ENCODE measurements around the gene ZNRF4. TPM values are rescaled to one million over a fixed set of nuclear protein-coding genes. Genes with fewer than 3 reads are reported as not detected.

Gene ZNRF4
- total and polyA plus RNA-seq, 2 donors from 2014 or later = not detected

DNA sequence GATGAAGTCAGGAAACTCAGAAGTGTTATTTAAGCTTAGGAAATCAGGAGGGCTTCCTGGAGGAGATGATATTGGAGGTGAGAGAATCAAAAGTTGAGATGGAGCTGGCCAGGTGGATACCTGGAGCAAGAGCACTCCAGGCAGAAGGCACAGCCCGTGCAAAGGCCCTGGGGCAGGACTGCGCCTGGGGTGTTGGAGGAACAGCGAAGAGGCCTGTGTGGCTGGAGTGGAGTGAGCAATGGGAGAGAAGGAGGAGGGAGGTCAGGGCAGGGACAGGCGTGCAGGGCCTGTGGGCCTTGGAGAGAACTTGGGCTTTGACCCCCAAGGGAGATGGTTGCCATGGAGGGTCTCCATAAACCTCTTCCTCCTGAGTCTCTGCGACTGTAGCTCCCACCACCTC is 42.1 kb downstream of the ZNRF4 start:
- no peak overlapping the region for H3K27ac ChIP-seq (ENCODE audit: low read depth in 2 of 2, low read length in 2 of 2)
- H3K9me3 ChIP-seq (ENCODE audit: control insufficient read depth in 2 of 3, insufficient read depth in 1 of 3, low read length in 3 of 3) = peaks cover 0 to 8% (median 0%) of the 10 kb centered on the region in 3 donors
- intact Hi-C loops (cut with DNase I) = no loop called here
- DNase-seq (no peak), FAIRE-seq (no peak)
- H3K4me1 ChIP-seq (ENCODE audit: control insufficient read depth in 2 of 3, insufficient read depth in 2 of 3, low read depth in 1 of 3, low read length in 3 of 3) = no peaks in the 10 kb centered on the region
- no peak overlapping the region for H3K4me3 ChIP-seq (ENCODE audit: low read length in 3 of 3)
- H3K27me3 ChIP-seq (ENCODE audit: control insufficient read depth, insufficient read depth, low read length) = peaks cover 5% of the 10 kb centered on the region
- H3K36me3 ChIP-seq (ENCODE audit: control insufficient read depth in 2 of 3, insufficient read depth in 3 of 3, low read length in 3 of 3) = no peaks in the 10 kb centered on the region
- no peak overlapping the region for H3K9ac ChIP-seq (ENCODE audit: low read length in 3 of 3)
- TF ChIP-seq, protein P1, sequence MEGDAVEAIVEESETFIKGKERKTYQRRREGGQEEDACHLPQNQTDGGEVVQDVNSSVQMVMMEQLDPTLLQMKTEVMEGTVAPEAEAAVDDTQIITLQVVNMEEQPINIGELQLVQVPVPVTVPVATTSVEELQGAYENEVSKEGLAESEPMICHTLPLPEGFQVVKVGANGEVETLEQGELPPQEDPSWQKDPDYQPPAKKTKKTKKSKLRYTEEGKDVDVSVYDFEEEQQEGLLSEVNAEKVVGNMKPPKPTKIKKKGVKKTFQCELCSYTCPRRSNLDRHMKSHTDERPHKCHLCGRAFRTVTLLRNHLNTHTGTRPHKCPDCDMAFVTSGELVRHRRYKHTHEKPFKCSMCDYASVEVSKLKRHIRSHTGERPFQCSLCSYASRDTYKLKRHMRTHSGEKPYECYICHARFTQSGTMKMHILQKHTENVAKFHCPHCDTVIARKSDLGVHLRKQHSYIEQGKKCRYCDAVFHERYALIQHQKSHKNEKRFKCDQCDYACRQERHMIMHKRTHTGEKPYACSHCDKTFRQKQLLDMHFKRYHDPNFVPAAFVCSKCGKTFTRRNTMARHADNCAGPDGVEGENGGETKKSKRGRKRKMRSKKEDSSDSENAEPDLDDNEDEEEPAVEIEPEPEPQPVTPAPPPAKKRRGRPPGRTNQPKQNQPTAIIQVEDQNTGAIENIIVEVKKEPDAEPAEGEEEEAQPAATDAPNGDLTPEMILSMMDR (IDR thresholded peaks at IDR 0.05; ENCODE audit: borderline replicate concordance, extremely low read depth, insufficient read depth) = no peak

GRCh38 chr19:5498830-5499550 is 43.8 kb downstream of the ZNRF4 start:
- H3K27me3 ChIP-seq (ENCODE audit: control insufficient read depth, insufficient read depth, low read length) = no peaks in the 10 kb centered on the region
- intact Hi-C loops (cut with DNase I) = no loop called here
- TF ChIP-seq, protein P1 (IDR thresholded peaks at IDR 0.05; ENCODE audit: borderline replicate concordance, extremely low read depth, insufficient read depth) = no peak
- H3K36me3 ChIP-seq (ENCODE audit: control insufficient read depth in 2 of 3, insufficient read depth in 3 of 3, low read length in 3 of 3) = no peaks in the 10 kb centered on the region
- H3K4me3 ChIP-seq (ENCODE audit: low read length in 3 of 3) = no peak overlapping the region
- no peak for FAIRE-seq
- no peak overlapping the region for H3K9ac ChIP-seq (ENCODE audit: low read length in 3 of 3)
- H3K4me1 ChIP-seq (ENCODE audit: control insufficient read depth in 2 of 3, insufficient read depth in 2 of 3, low read depth in 1 of 3, low read length in 3 of 3) = no peaks in the 10 kb centered on the region
- H3K9me3 ChIP-seq (ENCODE audit: control insufficient read depth in 2 of 3, insufficient read depth in 1 of 3, low read length in 3 of 3) = peaks cover 0 to 10% (median 0%) of the 10 kb centered on the region in 3 donors
- H3K27ac ChIP-seq (ENCODE audit: low read depth in 2 of 2, low read length in 2 of 2) = no peak overlapping the region
- no peak for DNase-seq

DNA sequence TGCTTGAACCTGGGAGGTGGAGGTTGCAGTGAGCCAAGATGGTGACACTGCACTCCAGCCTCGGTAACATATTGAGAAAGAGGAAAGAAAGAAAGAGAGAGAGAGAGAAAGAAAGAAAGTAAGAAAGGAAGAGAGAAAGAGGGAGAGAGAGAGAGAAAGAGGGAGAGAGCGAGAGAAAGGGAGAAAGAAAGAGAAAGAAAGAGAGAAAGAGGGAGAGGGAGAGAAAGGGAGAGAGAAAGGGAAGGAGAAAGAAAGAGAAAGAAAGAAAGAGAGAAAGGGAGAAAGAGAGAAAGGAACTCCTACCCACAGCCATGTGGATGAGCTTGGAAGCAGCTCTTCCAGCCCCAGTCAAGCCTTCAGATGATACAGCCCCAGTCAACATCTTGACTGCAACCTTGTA is 46.7 kb downstream of the ZNRF4 start:
- Histone ChIP-seq H3K27ac (ENCODE audit: low read depth in 2 of 2, low read length in 2 of 2) (no peak overlapping the region), H3K36me3 (ENCODE audit: control insufficient read depth in 2 of 3, insufficient read depth in 3 of 3, low read length in 3 of 3) (no peaks in the 10 kb centered on the region), H3K9me3 (ENCODE audit: control insufficient read depth in 2 of 3, insufficient read depth in 1 of 3, low read length in 3 of 3) (peaks cover 0 to 10% (median 0%) of the 10 kb centered on the region in 3 donors), H3K9ac (ENCODE audit: low read length in 3 of 3) (no peak overlapping the region), H3K4me1 (ENCODE audit: control insufficient read depth in 2 of 3, insufficient read depth in 2 of 3, low read depth in 1 of 3, low read length in 3 of 3) (no peaks in the 10 kb centered on the region), H3K4me3 (ENCODE audit: low read length in 3 of 3) (no peak overlapping the region), H3K27me3 (ENCODE audit: control insufficient read depth, insufficient read depth, low read length) (no peaks in the 10 kb centered on the region)
- DNase-seq (no peak), FAIRE-seq (no peak)
- TF ChIP-seq, protein P1 (IDR thresholded peaks at IDR 0.05; ENCODE audit: borderline replicate concordance, extremely low read depth, insufficient read depth) = no peak
- intact Hi-C loops (cut with DNase I) = no loop called here
